AG09319 (cell line): ENCODE data around the gene TMEM9B.
"Not testable (repeated sequence)": the region's sequence is repeated elsewhere in the genome, so short reads cannot be mapped to it uniquely, and the experiment has no call there.

Experiments used
- DNase-seq: peaks from one replicate; pipeline ENCODE4 v3.0.0-alpha.2; 2010; ENCODE audit warnings: low read depth; ENCODE audit errors: extremely low read depth
- TF ChIP-seq, protein P1 (sequence below): IDR thresholded peaks from 2 replicates; pipeline ENCODE4 v1.5.1; 2011; ENCODE audit warnings: low read depth, mild to moderate bottlenecking, inconsistent platforms, low read length, moderate library complexity

The TMEM9B gene

DNA sequence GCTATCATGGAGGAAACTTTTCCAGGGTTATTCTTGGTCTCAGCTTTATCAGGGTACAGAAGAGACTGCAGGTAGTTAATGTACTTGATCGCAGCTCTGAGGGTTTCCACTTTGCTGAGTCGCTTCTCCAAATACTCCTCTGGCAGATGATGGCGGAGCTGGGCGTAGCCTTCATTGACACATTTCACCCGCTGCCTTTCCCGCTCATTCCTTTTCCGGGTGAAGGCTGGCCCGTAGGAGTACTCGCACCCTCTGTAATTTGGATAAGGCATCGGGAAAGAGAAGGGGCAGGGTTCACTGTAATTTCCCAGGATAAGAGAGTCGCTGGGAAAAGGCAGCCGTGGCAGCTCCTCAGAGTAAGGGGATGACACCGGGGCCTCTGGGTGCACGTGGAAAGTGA, 26.6 kb downstream of the TMEM9B start:
- TF ChIP-seq, protein P1, sequence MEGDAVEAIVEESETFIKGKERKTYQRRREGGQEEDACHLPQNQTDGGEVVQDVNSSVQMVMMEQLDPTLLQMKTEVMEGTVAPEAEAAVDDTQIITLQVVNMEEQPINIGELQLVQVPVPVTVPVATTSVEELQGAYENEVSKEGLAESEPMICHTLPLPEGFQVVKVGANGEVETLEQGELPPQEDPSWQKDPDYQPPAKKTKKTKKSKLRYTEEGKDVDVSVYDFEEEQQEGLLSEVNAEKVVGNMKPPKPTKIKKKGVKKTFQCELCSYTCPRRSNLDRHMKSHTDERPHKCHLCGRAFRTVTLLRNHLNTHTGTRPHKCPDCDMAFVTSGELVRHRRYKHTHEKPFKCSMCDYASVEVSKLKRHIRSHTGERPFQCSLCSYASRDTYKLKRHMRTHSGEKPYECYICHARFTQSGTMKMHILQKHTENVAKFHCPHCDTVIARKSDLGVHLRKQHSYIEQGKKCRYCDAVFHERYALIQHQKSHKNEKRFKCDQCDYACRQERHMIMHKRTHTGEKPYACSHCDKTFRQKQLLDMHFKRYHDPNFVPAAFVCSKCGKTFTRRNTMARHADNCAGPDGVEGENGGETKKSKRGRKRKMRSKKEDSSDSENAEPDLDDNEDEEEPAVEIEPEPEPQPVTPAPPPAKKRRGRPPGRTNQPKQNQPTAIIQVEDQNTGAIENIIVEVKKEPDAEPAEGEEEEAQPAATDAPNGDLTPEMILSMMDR, result no peak
- no peak for DNase-seq

DNA sequence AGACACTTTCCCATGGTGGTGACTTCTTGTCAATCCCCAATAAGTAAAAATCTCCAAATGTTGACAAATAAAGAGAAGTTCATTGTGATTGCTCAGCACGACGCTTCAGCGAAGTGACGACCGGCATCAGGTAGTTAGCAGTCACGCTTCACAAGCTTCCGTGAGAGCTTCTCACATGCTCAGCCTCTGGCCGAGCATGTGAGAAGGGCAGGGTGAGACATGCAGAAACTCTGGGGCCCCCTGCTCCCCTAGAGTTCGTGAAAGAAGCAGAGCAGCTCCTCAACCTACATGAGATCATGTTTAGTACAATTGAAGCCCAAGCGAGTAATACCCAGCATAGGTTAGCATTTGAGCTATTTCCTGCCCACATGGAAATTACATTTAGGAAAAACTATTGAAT, 27.1 kb downstream of the TMEM9B start:
- DNase-seq, result no peak

DNA sequence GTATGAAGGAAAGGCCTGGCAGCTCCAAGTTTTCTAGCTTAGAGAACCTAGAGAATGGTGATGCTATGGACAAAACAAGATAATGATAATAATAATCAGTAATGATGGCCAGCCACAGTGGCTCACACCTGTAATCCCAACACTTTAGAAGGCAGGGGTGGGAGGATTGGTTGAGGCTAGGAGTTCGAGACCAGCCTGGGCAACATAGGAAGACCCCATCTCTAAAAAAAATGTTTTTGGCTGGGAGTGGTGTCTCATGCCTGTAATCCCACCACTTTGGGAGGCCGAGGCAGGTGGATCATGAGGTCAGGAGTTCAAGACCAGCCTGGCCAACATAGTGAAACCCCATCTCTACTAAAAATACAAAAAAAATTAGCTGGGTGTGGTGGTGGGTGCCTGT, 28.5 kb downstream of the TMEM9B start:
- not testable (repeated sequence) for DNase-seq

More for the DNA sequence above, 27.1 kb downstream of the TMEM9B start:
- TF ChIP-seq, protein P1, result no peak

DNA sequence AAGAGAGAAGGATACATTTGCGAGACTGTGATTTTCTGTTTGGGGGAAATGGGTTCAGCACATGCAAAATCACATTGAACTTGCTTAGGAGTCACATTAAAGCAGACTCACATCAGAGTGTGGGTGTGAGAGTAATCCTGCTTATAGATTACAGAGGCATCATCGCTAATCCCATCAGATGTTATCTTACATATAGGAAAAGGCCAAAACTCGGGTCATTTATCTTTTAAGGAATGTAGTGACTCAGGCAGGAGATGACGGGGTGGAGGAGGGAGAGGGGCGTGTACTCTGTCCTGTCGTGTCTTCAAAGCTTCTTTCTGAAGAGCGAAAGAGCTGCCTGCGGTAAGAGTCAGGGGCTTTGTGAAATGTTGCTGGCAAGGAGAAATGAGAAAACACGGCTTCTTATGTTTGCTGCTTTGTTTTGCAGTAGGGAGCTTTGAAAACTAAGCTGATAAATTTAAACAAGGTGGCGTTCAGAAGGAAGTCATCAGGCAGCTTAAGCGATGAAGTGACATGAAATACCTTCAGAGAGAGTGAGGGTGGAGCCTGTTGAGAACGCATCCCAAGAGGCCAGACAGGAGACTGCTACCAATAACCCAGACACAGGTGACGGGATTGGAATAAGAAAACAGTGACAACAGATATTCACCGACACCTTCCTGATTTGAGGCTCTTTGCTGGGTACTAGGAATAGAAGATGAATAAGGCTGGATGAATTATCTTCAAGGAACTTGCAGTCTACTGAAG, 29.3 kb downstream of the TMEM9B start:
- no peak for DNase-seq
- TF ChIP-seq, protein P1, result no peak

DNA sequence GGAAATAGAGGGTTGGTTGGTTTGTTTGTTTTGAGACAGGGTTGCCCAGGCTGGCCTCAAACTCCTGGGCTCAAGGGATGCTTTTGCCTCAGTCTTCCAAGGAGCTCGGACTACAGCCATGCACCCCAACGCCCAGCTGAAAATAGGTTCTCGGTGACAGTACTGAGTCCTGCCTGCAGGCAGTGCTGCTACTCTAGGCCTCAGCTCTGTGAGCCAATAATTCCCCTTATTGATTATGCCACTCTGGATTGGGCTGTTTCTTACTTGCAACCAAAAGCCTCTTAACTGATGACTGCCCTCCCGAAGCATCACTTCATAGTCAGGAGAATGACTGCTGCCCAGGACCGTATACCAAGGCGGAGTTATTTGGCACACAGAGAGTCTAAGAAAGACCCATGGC, 30.3 kb downstream of the TMEM9B start:
- TF ChIP-seq, protein P1, result no peak
- DNase-seq, result no peak

DNA sequence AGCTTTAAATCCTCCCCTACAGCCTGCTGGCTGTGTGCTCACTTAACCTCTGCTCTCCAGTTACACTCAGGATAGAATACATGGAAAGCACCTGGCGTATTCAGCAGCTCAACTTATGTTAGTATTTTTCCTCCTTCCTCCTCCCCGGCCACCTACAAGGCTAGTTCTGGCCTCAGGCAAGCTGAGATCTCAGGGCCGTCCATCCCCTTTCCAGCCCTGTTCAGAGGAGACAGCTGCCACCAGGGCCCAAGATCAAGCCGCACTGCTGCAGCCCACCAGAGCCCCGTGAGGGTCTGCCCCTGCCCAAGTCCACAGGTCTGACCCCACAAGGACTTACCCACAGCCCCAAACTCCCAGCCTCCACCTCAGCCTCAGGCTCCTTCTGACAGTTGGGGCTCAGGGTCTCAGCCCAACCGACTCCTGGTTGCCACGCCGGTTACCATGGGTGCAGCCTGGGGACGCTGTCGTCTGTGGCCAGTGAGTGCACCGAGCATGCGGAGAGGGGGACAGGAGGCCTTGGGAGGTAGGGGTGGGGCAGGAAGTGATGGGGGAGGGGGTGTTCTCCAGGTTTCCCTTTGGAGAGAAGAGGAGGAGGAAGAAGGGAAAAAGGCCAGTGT, 31.6 kb downstream of the TMEM9B start, which contains the start of gene C11orf16:
Gene C11orf16 (minus strand): TSS at position 384 of the 617 bp plus-strand sequence. CDS start 639 bp downstream, outside the sequence.
- TF ChIP-seq, protein P1, result no peak
- no peak for DNase-seq

DNA sequence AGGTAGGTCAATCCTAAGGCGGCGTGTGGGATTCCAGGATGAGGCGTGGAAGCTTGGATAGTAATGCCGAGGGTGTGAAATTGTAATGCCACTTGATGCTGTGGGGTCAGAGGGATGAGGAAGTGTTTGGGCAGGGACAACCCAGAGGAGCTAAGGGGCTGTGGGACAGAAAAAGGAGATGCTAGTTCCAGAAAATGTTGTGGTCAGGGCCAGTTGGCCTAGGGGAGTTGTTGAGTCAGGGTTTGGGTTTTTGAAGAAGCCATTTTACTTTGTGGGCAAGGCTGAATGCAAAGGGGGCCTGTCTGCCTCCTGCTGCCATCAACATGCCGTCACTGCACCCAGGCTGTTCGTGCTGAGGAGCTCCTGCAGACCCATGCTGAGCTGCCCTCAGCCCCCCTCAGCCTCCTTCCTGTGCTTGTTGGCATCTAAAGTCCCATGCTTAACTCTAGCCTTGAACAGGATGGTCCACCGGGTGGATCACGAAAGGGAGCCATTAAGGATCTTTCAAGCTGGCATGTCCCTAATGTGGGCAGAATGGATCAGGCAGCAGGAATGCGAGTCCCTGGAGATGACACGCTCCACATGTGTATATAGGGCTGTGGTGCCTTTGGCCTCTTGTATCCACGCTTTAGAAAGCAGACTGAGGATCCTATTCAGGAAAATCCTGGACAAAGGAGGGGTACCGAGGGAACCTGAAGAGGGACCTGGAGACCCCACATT, 33.6 kb downstream of the TMEM9B start:
- TF ChIP-seq, protein P1, result no peak
- no peak for DNase-seq
